ENCODE measurements around the gene POC1A. TPM values are rescaled to one million over a fixed set of nuclear protein-coding genes. Genes with fewer than 3 reads are reported as not detected.
"Not testable (repeated sequence)": the region's sequence is repeated elsewhere in the genome, so short reads cannot be mapped to it uniquely, and the experiment has no call there.

Gene POC1A
- total RNA-seq, 1 experiment from 2014 or later: 27.1 TPM

DNA sequence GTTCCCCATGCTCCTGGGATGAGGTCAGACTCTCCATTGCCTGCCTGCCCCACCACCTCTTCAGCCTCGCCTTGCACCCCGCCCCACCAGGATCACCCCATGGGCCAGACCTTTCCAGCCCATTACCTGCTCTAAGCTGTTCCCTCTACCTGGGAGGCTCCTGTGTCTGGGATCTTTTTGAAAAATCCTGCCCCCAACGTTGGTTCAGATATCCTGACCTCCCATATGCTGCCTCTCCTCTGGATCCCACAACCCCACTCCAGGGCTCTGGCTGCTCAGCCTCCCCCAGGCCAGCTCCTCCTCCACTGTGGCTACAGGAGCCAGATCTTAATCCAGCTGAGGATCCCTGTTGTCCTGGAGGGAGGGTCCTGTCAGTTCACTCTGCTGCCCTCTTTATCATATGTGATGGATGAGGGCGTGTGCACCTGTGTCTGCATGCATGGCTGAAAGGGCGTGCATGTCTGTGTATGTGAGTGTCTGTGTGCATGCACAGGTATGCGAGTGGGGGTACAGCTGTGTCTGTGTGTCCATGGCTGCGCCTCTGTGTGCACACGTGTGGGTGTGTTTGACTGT, 22.0 kb upstream of the POC1A start:
- Histone ChIP-seq H3K4me1 (peaks cover 16% of the 10 kb centered on the region; the same call in 1 of the 2 replicates), H3K4me3 (no peak overlapping the region), H3K27ac (no peak overlapping the region), H3K27me3 (no peaks in the 10 kb centered on the region), H3K36me3 (no peaks in the 10 kb centered on the region), H3K9me3 (replicated peaks) (no peaks in the 10 kb centered on the region)
- no peak for DNase-seq

- no peak overlapping the region for H3K27ac ChIP-seq
- H3K27me3 ChIP-seq: no peaks in the 10 kb centered on the region
- peaks cover 19% of the 10 kb centered on the region; the same call in 1 of the 2 replicates for H3K4me1 ChIP-seq
- no peaks in the 10 kb centered on the region for H3K36me3 ChIP-seq
- H3K4me3 ChIP-seq: no peak overlapping the region
- no peak for DNase-seq
- no peaks in the 10 kb centered on the region for H3K9me3 ChIP-seq (replicated peaks)
These were observed 21.4 kb upstream of the POC1A start for GRCh38 chr3:52175416-52176179.

GRCh38 chr3:52174896-52175295, 20.7 kb upstream of the POC1A start:
- no peak overlapping the region for H3K27ac ChIP-seq
- H3K9me3 ChIP-seq (replicated peaks): no peaks in the 10 kb centered on the region
- no peak overlapping the region for H3K4me3 ChIP-seq
- H3K36me3 ChIP-seq: no peaks in the 10 kb centered on the region
- DNase-seq: no peak
- peaks cover 19% of the 10 kb centered on the region; the same call in 1 of the 2 replicates for H3K4me1 ChIP-seq
- H3K27me3 ChIP-seq: no peaks in the 10 kb centered on the region

GRCh38 chr3:52173101-52173500, 18.9 kb upstream of the POC1A start:
- no peak for DNase-seq
- Histone ChIP-seq H3K36me3 (no peaks in the 10 kb centered on the region), H3K4me1 (peaks cover 26% of the 10 kb centered on the region), H3K4me3 (no peak overlapping the region), H3K9me3 (replicated peaks) (no peaks in the 10 kb centered on the region), H3K27ac (no peak overlapping the region), H3K27me3 (no peaks in the 10 kb centered on the region)

GRCh38 chr3:52172262-52172757, 18.1 kb upstream of the POC1A start:
- Histone ChIP-seq H3K36me3 (no peaks in the 10 kb centered on the region), H3K9me3 (replicated peaks) (no peaks in the 10 kb centered on the region), H3K4me3 (no peak overlapping the region), H3K27me3 (no peaks in the 10 kb centered on the region), H3K4me1 (peaks cover 34% of the 10 kb centered on the region), H3K27ac (no peak overlapping the region)
- no peak for DNase-seq

DNA sequence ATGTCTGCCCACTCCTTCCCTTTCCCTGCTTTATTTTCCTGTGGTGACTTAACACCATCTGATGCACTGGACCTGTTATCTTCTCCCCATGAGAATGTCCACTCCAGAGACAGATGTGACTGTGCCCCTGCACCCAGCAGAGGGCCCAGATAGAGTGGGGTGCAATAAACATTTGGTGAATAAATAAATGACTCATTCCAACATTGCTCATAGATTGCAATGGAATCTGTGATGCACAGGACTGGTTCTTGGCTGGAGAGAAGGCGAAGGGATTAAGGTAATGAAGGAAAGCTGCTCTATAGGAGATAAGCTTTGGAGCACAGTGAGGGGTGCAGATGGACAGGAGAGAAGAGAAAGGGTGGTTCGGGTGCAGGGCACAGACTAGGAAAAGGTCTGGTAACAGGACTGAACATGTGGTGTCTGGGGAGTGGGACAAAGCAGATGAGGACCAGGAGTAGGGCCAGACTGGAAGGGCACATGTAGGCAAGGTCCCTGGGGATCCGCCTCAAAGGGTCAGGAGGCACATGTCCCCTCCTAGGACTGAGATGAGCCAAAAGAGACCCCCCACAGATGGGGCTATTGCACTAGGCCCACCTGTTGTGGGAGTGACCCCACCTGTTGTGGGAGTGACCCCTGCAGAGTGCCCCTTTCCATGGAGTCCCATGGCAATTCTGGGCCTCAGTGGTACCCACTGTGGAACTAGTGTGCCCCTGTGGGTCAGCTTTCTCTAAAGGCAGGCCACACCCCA, 17.5 kb upstream of the POC1A start:
- no peak overlapping the region for H3K4me3 ChIP-seq
- H3K9me3 ChIP-seq (replicated peaks): no peaks in the 10 kb centered on the region
- no peaks in the 10 kb centered on the region for H3K27me3 ChIP-seq
- peaks cover 32% of the 10 kb centered on the region for H3K4me1 ChIP-seq
- H3K27ac ChIP-seq: no peak overlapping the region
- no peak for DNase-seq
- H3K36me3 ChIP-seq: no peaks in the 10 kb centered on the region

GRCh38 chr3:52170217-52170616, 16.0 kb upstream of the POC1A start:
- not testable (repeated sequence) for H3K4me3 ChIP-seq; H3K36me3 ChIP-seq; DNase-seq; H3K27me3 ChIP-seq; H3K9me3 ChIP-seq (replicated peaks); H3K27ac ChIP-seq
- peaks cover 27% of the 10 kb centered on the region for H3K4me1 ChIP-seq

DNA sequence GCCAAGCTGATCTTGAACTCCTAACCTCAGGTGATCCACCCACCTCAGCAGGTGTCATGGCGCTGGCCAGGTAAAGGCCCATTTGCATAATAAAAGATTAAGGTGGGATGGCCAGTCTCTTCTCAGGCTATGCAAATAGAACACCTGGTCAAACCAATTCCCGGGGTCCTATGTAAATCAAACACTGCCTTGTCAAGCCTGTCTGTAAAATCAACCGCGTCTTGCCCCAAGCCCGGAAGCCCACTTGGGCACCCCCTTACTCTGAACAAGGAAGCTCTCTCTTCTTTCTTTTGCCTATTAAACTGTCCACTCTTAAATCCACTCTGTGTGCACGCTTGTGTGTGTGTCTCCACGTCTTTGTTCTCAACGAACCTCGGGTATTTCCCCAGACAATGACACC, 13.0 kb upstream of the POC1A start:
- Histone ChIP-seq H3K27ac (peak overlapping the region; percentile 57), H3K27me3 (no peaks in the 10 kb centered on the region), H3K4me1 (peaks cover 32% of the 10 kb centered on the region), H3K4me3 (no peak overlapping the region), H3K9me3 (replicated peaks) (no peaks in the 10 kb centered on the region), H3K36me3 (no peaks in the 10 kb centered on the region)
- DNase-seq: no peak

DNA sequence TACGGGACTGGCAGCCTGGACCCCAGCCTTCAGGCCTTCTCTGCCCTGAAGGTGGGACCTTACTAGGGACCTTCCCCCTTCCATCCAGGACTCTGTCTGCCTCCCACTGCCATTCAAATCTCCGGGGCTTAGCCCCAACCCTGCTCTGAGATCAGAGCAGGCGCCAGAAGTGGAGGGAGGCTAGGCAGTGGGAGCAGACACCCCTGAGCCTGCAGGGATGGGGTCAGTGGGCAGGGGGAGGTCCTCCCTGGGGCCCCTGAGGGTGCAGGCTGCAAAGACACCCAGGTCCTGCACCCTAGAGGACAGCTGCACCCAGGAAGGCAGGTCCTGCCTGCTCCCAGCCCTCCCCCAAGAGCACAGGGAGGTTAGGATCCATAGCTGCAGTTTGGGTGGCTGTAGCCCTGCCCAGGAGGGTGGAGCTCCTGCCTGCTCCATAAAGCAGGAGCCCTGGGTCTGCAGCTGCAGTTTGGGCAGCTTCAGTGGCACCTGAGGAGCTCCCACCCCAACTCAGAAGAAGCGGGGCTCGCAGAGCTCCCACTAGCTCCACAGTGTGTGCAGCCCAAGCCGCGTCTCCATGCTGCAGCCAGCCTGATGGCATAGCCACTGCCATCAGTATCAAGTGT, 8.1 kb upstream of the POC1A start:
- no peak overlapping the region for H3K4me3 ChIP-seq
- H3K27me3 ChIP-seq: no peaks in the 10 kb centered on the region
- H3K4me1 ChIP-seq: peaks cover 18% of the 10 kb centered on the region
- no peaks in the 10 kb centered on the region for H3K36me3 ChIP-seq
- DNase-seq: no peak
- H3K9me3 ChIP-seq (replicated peaks): no peaks in the 10 kb centered on the region
- no peak overlapping the region for H3K27ac ChIP-seq

GRCh38 chr3:52159503-52159902, 5.3 kb upstream of the POC1A start:
- H3K36me3 ChIP-seq: no peaks in the 10 kb centered on the region
- DNase-seq: no peak
- H3K27me3 ChIP-seq: no peaks in the 10 kb centered on the region
- peaks cover 14% of the 10 kb centered on the region for H3K4me1 ChIP-seq
- no peak overlapping the region for H3K27ac ChIP-seq
- H3K4me3 ChIP-seq: no peak overlapping the region
- H3K9me3 ChIP-seq (replicated peaks): no peaks in the 10 kb centered on the region

GRCh38 chr3:52155912-52156311, 1.7 kb upstream of the POC1A start:
- H3K4me3 ChIP-seq: no peak overlapping the region
- no peaks in the 10 kb centered on the region for H3K27me3 ChIP-seq

GRCh38 chr3:52153389-52154096, 680 bp downstream of the POC1A start:
- Histone ChIP-seq H3K4me1 (peaks cover 7% of the 10 kb centered on the region), H3K36me3 (peaks cover 11% of the 10 kb centered on the region), H3K9me3 (replicated peaks) (no peaks in the 10 kb centered on the region), H3K27ac (peak overlapping the region; percentile 72), H3K27me3 (no peaks in the 10 kb centered on the region), H3K4me3 (peak overlapping the region; percentile 92)
- peak; percentile 51 to 65 for DNase-seq

More at GRCh38 chr3:52155912-52156311, 1.7 kb upstream of the POC1A start:
- Histone ChIP-seq H3K36me3 (no peaks in the 10 kb centered on the region), H3K27ac (no peak overlapping the region), H3K4me1 (peaks cover 16% of the 10 kb centered on the region), H3K9me3 (replicated peaks) (no peaks in the 10 kb centered on the region)
- no peak for DNase-seq

GRCh38 chr3:52151991-52152390, 2.2 kb downstream of the POC1A start:
- H3K27me3 ChIP-seq; DNase-seq; H3K4me3 ChIP-seq; H3K9me3 ChIP-seq (replicated peaks); H3K27ac ChIP-seq; H3K4me1 ChIP-seq: not testable (repeated sequence)
- H3K36me3 ChIP-seq: peaks cover 14% of the 10 kb centered on the region

GRCh38 chr3:52150860-52151259, 3.4 kb downstream of the POC1A start:
- no peak for DNase-seq
- peaks cover 14% of the 10 kb centered on the region for H3K36me3 ChIP-seq

More at GRCh38 chr3:52150860-52151259, 3.4 kb downstream of the POC1A start:
- no peak overlapping the region for H3K4me3 ChIP-seq
- H3K9me3 ChIP-seq (replicated peaks): no peaks in the 10 kb centered on the region
- H3K27me3 ChIP-seq: no peaks in the 10 kb centered on the region
- H3K27ac ChIP-seq: no peak overlapping the region
- peaks cover 7% of the 10 kb centered on the region for H3K4me1 ChIP-seq

All from SJCRH30 (cell line).